ENCODE data around the gene SNX14.

DNA sequence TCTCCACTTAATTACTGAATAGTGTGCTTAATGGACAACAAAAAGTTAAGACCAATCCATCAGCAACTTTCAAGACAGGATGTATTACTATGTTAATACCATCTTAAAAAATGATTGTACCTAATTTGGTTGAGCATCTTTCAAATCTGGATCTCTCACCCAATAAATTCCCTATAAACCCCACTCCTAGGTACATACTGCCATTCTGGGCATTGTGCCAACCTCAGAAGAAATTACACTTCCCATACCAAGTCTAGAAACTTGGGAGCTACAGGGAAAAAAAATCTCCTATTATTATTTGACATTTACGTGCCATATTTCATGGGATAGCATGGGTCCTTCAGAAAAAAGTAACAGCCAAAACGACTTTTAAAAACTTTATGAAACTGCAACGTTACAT is 43.9 kb upstream of the SNX14 start:
- no peak for TF ChIP-seq SNAI2 (CRISPR knock-in tag; IDR thresholded peaks at IDR 0.05)
- TF ChIP-seq OSR1 (CRISPR knock-in tag; IDR thresholded peaks at IDR 0.05): no peak
- TF ChIP-seq, protein P1, sequence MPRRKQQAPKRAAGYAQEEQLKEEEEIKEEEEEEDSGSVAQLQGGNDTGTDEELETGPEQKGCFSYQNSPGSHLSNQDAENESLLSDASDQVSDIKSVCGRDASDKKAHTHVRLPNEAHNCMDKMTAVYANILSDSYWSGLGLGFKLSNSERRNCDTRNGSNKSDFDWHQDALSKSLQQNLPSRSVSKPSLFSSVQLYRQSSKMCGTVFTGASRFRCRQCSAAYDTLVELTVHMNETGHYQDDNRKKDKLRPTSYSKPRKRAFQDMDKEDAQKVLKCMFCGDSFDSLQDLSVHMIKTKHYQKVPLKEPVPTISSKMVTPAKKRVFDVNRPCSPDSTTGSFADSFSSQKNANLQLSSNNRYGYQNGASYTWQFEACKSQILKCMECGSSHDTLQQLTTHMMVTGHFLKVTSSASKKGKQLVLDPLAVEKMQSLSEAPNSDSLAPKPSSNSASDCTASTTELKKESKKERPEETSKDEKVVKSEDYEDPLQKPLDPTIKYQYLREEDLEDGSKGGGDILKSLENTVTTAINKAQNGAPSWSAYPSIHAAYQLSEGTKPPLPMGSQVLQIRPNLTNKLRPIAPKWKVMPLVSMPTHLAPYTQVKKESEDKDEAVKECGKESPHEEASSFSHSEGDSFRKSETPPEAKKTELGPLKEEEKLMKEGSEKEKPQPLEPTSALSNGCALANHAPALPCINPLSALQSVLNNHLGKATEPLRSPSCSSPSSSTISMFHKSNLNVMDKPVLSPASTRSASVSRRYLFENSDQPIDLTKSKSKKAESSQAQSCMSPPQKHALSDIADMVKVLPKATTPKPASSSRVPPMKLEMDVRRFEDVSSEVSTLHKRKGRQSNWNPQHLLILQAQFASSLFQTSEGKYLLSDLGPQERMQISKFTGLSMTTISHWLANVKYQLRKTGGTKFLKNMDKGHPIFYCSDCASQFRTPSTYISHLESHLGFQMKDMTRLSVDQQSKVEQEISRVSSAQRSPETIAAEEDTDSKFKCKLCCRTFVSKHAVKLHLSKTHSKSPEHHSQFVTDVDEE (CRISPR knock-in tag; IDR thresholded peaks at IDR 0.05): no peak
- TF ChIP-seq ZNF565 (CRISPR knock-in tag; conservative IDR thresholded peaks at IDR 0.05; ENCODE audit: low read depth): no peak
- TF ChIP-seq, protein P2, sequence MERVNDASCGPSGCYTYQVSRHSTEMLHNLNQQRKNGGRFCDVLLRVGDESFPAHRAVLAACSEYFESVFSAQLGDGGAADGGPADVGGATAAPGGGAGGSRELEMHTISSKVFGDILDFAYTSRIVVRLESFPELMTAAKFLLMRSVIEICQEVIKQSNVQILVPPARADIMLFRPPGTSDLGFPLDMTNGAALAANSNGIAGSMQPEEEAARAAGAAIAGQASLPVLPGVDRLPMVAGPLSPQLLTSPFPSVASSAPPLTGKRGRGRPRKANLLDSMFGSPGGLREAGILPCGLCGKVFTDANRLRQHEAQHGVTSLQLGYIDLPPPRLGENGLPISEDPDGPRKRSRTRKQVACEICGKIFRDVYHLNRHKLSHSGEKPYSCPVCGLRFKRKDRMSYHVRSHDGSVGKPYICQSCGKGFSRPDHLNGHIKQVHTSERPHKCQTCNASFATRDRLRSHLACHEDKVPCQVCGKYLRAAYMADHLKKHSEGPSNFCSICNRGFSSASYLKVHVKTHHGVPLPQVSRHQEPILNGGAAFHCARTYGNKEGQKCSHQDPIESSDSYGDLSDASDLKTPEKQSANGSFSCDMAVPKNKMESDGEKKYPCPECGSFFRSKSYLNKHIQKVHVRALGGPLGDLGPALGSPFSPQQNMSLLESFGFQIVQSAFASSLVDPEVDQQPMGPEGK (CRISPR knock-in tag; IDR thresholded peaks at IDR 0.05; ENCODE audit: borderline replicate concordance): no peak
- no peak for TF ChIP-seq ISL1 (CRISPR knock-in tag; IDR thresholded peaks at IDR 0.05)
- TF ChIP-seq ZFP3 (CRISPR knock-in tag; IDR thresholded peaks at IDR 0.05): no peak
- TF ChIP-seq, protein P3, sequence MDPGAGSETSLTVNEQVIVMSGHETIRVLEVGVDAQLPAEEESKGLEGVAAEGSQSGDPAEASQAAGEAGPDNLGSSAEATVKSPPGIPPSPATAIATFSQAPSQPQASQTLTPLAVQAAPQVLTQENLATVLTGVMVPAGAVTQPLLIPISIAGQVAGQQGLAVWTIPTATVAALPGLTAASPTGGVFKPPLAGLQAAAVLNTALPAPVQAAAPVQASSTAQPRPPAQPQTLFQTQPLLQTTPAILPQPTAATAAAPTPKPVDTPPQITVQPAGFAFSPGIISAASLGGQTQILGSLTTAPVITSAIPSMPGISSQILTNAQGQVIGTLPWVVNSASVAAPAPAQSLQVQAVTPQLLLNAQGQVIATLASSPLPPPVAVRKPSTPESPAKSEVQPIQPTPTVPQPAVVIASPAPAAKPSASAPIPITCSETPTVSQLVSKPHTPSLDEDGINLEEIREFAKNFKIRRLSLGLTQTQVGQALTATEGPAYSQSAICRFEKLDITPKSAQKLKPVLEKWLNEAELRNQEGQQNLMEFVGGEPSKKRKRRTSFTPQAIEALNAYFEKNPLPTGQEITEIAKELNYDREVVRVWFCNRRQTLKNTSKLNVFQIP (CRISPR knock-in tag; IDR thresholded peaks at IDR 0.05; ENCODE audit: borderline replicate concordance, low read depth): no peak
